HG03159 (cell line): Measurements from ENCODE around the gene ITSN1.
"Not testable (repeated sequence)": the region's sequence is repeated elsewhere in the genome, so short reads cannot be mapped to it uniquely, and the experiment has no call there.

ENCODE experiments used
- ATAC-seq: cut with Tn5 transposase; IDR thresholded peaks from one replicate; pipeline ENCODE4 v1.9.1; 2021; ENCODE audit warnings: mild to moderate bottlenecking, moderate library complexity; ENCODE audit not compliant: unreplicated experiment

Gene ITSN1

DNA sequence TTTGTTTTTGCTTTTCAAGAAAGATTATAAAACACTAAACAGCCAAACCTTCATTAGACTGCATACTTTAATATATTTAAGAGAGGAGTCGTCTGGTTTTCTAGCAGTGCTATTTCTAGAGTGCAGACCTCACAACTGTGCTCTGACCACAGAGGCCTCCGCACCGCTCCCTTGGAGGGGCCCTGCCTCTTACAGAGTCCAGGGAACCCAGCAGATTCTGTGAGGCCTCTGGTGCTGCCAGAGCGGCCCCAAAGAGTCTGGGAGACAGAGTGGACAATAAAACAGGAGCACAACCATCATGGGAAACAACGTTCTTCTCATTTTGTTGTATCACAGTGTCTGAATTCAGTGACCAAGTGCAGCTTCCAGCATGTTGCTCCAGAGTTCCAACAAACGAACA, 267.5 kb downstream of the ITSN1 start:
- ATAC-seq, result no peak

GRCh38 chr21:33914188-33914587, 271.9 kb downstream of the ITSN1 start:
- ATAC-seq, result no peak

GRCh38 chr21:33915368-33916199, 273.3 kb downstream of the ITSN1 start, which contains the start of gene ATP5PO:
Gene ATP5PO (minus strand): TSS chr21:33915804. CDS start chr21:33915763, 41 bp downstream.
- peak; percentile 97 for ATAC-seq

- peak; percentile 3 for ATAC-seq
Measured at GRCh38 chr21:33916200-33916567, 273.9 kb downstream of the ITSN1 start.

- ATAC-seq, result no peak
Measured at GRCh38 chr21:33917421-33917820, 275.1 kb downstream of the ITSN1 start.

GRCh38 chr21:33924079-33924765, 281.9 kb downstream of the ITSN1 start:
- peak; percentile 83 for ATAC-seq

- no peak for ATAC-seq
Measured at GRCh38 chr21:33924766-33925100, 282.4 kb downstream of the ITSN1 start.

- not testable (repeated sequence) for ATAC-seq
Measured at GRCh38 chr21:33926248-33926647, 283.9 kb downstream of the ITSN1 start.

- ATAC-seq, result not testable (repeated sequence)
Measured at GRCh38 chr21:33931052-33931798, 288.9 kb downstream of the ITSN1 start.

DNA sequence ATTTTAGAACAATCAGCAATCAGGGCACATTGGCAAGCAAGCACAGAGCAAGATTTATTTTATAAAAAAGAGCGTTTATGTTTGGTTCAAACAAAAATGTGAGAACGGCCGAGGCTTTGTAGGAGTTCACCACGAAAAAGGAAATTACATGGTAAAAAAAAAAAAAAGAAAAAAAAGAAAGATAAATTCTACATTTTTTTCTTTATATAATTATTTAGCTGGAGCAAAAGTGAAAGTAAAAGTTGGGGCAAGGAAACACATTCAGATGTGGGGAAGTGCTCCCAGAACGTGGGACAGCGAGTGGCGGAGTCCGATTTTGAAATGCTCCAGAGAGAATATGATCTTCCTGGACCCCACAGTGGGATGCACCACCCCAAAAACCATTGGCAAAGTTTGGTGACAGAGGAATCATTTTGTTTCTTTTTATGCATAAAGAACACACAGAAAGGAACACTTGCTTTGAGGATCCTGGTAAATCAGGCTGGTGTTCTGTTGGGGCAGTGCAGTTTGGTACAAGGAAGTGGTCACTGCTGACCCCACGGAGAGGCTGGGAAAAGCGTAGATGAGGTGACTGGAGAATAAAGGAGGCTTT, 289.6 kb downstream of the ITSN1 start:
- ATAC-seq, result no peak

DNA sequence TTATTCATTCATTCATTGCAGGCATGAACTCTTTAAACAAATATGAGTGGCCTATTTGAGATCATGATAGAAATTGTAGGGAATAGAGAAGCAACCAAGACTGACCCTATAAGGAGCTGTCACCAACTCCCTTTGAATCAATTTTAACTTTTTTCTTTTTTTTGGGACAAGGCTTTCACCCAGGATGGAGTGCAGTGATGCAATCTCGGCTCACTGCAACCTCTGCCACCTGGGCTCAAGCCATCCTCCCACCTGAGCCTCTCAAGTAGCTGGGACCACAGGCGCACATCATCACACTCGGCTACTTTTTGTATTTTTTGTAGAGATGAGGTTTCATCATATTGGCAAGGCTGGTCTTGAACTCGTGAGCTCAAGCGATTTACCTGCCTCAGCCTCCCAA, 290.4 kb downstream of the ITSN1 start:
- ATAC-seq, result no peak

- no peak for ATAC-seq
Measured at GRCh38 chr21:33936301-33937038, 294.2 kb downstream of the ITSN1 start.

DNA sequence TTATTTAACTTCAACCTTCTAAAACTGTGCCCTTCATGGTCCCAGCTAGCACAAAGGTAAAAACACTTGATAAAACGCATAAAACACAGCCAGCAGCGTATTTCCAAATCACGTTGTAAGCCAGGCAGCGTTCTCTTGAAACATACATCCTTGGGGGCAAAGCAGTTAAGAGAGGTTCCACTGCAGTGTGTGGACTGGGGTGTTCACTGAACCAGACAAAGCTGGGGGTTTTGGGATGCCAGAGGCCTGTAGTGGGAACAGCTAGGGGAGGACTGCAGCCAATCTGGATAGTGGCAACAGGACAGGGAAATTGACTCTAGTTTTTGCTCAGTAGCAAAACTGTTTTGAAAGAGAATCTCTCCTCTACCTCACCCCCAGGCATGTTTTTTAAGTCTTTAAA, 294.8 kb downstream of the ITSN1 start:
- no peak for ATAC-seq

- ATAC-seq, result no peak
Measured at GRCh38 chr21:33937931-33938339, 295.6 kb downstream of the ITSN1 start.

DNA sequence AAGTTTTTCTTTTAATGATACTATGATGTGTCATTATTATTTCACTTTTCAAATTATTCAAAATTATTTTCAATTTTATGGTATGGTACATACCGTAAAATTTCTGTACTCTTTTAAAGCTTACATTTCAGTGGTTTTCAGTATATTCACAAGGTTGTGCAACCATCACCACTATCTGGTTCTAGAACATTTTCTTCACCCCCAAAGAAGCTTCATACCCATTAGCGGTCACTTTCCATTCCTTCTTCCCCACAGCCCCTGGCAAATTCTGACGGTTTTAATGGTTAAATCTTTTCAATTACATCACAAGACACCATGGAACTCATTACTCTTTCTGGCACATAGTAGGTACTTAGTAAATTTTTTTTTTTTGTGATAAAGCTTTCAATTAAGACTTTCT, 296.1 kb downstream of the ITSN1 start:
- no peak for ATAC-seq

DNA sequence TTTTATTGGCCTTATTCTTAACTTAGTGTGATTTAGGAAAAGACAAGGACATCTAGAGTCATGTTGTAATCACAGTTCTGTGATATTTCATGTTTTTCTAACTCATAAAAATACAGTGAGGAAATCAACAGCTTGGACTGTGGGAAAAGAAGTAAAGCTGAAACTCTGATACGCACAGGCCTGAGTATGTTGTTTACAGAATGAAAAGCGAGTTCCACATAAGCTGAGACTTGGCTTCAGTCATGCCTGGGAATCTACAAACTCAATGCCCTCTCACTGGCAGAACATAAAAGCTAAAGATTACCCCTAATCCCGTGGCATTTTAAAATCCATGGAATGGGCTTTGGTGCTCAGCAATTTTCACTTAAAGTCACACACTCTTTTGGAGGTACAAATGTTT, 296.9 kb downstream of the ITSN1 start:
- no peak for ATAC-seq

- ATAC-seq, result no peak
Measured at GRCh38 chr21:33940164-33940880, 298.0 kb downstream of the ITSN1 start.

DNA sequence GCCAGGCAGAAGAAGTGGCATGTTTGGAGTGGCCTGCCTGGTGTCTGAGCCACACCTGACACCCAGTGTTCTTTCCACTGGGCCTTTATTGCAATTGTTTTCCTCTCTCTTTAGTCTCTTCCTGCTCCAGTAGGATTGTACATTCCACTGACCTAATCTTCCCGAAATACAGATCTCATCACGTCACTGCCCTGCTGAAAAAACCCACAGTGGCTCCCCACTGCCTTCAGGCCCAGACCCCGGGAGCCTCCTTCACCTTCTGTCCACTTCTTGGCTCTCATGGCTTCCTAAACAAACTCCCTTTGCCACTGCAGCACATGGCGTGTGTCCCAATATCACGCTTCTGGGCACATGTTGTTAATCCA, 298.6 kb downstream of the ITSN1 start:
- no peak for ATAC-seq

GRCh38 chr21:33942426-33942825, 300.1 kb downstream of the ITSN1 start:
- no peak for ATAC-seq

DNA sequence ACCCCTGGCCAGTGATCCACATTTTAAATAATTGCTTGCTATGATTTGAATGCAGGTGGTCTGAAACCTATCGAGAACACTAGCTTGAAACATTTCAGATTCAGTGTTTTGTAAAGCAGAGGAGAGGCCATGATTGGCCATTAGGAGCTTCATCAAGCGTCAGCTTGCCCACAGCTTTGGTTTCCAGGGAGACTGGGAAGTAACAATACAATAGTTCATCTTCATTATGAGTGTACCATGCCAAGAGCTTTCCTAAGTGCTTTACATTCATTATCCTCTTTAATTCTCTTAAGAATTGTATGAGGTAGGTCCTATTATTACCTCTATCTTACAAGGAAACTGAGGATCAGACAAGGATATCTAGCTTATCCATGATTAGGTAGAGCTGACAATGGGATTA, 301.0 kb downstream of the ITSN1 start:
- ATAC-seq, result no peak
